ENCODE data around the gene KCNK10.

- TF ChIP-seq, protein P1, sequence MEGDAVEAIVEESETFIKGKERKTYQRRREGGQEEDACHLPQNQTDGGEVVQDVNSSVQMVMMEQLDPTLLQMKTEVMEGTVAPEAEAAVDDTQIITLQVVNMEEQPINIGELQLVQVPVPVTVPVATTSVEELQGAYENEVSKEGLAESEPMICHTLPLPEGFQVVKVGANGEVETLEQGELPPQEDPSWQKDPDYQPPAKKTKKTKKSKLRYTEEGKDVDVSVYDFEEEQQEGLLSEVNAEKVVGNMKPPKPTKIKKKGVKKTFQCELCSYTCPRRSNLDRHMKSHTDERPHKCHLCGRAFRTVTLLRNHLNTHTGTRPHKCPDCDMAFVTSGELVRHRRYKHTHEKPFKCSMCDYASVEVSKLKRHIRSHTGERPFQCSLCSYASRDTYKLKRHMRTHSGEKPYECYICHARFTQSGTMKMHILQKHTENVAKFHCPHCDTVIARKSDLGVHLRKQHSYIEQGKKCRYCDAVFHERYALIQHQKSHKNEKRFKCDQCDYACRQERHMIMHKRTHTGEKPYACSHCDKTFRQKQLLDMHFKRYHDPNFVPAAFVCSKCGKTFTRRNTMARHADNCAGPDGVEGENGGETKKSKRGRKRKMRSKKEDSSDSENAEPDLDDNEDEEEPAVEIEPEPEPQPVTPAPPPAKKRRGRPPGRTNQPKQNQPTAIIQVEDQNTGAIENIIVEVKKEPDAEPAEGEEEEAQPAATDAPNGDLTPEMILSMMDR (IDR thresholded peaks at IDR 0.05; ENCODE audit: insufficient read depth, low read length), result no peak
- TF ChIP-seq, protein P2, sequence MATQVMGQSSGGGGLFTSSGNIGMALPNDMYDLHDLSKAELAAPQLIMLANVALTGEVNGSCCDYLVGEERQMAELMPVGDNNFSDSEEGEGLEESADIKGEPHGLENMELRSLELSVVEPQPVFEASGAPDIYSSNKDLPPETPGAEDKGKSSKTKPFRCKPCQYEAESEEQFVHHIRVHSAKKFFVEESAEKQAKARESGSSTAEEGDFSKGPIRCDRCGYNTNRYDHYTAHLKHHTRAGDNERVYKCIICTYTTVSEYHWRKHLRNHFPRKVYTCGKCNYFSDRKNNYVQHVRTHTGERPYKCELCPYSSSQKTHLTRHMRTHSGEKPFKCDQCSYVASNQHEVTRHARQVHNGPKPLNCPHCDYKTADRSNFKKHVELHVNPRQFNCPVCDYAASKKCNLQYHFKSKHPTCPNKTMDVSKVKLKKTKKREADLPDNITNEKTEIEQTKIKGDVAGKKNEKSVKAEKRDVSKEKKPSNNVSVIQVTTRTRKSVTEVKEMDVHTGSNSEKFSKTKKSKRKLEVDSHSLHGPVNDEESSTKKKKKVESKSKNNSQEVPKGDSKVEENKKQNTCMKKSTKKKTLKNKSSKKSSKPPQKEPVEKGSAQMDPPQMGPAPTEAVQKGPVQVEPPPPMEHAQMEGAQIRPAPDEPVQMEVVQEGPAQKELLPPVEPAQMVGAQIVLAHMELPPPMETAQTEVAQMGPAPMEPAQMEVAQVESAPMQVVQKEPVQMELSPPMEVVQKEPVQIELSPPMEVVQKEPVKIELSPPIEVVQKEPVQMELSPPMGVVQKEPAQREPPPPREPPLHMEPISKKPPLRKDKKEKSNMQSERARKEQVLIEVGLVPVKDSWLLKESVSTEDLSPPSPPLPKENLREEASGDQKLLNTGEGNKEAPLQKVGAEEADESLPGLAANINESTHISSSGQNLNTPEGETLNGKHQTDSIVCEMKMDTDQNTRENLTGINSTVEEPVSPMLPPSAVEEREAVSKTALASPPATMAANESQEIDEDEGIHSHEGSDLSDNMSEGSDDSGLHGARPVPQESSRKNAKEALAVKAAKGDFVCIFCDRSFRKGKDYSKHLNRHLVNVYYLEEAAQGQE (IDR thresholded peaks at IDR 0.05; ENCODE audit: insufficient replicate concordance, low read depth), result no peak
- TF ChIP-seq POLR2AphosphoS5 (IDR thresholded peaks at IDR 0.05; ENCODE audit: low read depth), result no peak
- no peak for TF ChIP-seq GABPA (IDR thresholded peaks at IDR 0.05; ENCODE audit: low read depth)
Observed at GRCh38 chr14:88166616-88167015, 156.5 kb downstream of the KCNK10 start.

All from HL-60 (cell line).